ENCODE results near the gene CNTNAP1.

CNTNAP1 gene

DNA sequence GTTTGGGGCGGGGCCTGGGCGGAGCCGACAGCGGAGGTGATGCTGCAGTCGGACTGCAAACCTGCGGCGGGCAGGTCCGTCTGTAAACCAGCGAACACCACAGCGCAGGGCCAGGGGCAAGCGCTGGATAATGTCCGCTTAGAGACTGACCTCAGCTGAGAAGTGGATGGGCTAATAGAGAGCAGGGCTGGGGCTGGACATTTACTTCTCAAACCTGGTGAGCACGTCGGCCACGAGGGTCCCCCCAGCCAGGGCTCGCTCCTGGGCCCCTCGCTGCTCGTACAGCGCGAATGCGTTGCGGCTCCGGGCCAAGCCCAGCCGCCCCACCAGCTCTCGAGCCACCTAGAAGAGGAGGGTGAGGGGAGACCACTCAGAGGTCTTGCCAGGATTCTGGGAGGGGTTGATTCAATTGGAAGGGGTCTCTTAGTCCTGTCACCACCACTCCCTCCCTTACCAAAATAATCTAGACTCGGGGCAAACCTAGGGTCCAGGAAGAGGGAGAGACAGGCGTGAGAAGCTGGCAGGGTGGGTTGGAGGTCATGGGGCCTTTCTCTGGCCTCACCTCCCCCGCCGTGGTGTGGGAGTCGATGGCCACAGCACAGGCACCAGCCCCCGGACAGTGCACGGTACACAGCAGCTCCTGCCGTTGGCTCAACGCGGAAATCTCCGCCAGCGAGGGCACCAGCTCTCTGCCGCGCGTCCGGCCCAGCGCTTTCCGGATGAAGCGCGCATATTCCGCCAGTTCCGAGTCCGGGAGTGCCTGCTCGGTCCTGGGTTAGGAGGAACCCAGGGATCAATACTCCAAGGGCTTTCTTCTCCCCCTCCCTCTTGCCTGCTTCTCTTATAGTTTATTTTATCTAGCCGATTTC lies 11.3 kb upstream of the CNTNAP1 start:
- H3K4me3 ChIP-seq (ENCODE audit: low read depth, low read length): no peak overlapping the region
- TF ChIP-seq, protein P1, sequence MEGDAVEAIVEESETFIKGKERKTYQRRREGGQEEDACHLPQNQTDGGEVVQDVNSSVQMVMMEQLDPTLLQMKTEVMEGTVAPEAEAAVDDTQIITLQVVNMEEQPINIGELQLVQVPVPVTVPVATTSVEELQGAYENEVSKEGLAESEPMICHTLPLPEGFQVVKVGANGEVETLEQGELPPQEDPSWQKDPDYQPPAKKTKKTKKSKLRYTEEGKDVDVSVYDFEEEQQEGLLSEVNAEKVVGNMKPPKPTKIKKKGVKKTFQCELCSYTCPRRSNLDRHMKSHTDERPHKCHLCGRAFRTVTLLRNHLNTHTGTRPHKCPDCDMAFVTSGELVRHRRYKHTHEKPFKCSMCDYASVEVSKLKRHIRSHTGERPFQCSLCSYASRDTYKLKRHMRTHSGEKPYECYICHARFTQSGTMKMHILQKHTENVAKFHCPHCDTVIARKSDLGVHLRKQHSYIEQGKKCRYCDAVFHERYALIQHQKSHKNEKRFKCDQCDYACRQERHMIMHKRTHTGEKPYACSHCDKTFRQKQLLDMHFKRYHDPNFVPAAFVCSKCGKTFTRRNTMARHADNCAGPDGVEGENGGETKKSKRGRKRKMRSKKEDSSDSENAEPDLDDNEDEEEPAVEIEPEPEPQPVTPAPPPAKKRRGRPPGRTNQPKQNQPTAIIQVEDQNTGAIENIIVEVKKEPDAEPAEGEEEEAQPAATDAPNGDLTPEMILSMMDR (IDR thresholded peaks at IDR 0.05; ENCODE audit: insufficient read depth, low read depth, low read length, missing control alignments): no peak
- DNase-seq (ENCODE audit: low read depth): no peak

DNA sequence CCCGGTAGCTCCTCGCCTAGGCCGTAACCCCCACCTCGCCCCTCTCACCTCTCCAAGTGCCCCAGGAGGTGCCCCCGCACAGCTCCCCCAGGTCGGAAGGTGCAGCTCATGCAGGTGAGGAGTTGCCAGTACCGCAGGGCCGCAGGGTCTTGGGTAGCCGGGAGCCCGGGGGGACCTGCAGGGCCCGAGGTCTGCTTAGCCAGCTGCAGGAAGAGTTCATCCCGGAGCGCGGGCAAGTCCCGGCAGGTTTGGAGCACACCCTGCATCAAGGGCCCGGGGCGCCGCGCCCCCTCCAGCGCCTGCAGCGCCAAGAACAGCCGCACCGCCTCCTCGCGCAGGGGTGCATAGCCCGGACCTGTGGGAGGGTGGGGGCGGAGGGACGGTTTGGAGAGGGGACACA lies 10.3 kb upstream of the CNTNAP1 start:
- TF ChIP-seq, protein P1 (IDR thresholded peaks at IDR 0.05; ENCODE audit: insufficient read depth, low read depth, low read length, missing control alignments): no peak
- no peak overlapping the region for H3K4me3 ChIP-seq (ENCODE audit: low read depth, low read length)
- no peak for DNase-seq (ENCODE audit: low read depth)

GRCh38 chr17:42673266-42673884 lies 9.0 kb upstream of the CNTNAP1 start:
- DNase-seq (ENCODE audit: low read depth): no peak
- TF ChIP-seq, protein P1 (IDR thresholded peaks at IDR 0.05; ENCODE audit: insufficient read depth, low read depth, low read length, missing control alignments): no peak
- peak overlapping the region; percentile 96 for H3K4me3 ChIP-seq (ENCODE audit: low read depth, low read length)

GRCh38 chr17:42673885-42674754 lies 8.2 kb upstream of the CNTNAP1 start:
- DNase-seq (ENCODE audit: low read depth): peak; percentile 79
- H3K4me3 ChIP-seq (ENCODE audit: low read depth, low read length): peak overlapping the region; percentile 96
- TF ChIP-seq, protein P1 (IDR thresholded peaks at IDR 0.05; ENCODE audit: insufficient read depth, low read depth, low read length, missing control alignments): peak; percentile 77

DNA sequence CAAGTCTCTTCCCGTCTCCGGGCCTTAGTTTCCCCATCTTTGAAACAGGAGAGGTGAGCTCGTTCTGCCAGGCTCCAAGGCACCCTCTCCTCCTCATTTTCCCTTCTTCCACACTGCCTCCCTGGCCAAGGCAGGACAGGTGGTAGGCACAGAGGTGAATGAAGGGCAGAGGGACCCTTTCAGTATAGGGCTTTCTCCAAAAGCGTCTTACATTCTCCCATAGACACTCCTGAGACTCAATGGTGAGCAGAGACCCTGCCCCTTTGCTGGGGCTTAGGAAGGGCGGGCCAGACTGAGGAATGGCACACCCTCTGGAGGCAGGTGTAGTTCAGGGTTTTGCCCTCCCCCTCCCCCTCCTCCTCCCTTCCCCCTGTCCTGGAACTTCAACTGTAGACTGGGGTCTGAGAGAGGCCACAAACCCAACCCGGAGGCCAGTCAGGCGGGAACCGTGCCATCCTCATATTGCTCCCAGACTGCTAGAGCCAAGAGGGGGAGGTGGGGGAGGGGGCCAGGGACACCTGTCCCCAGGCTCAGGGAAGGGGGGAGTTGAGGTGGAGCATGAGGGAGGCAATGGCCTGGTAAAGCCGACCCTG lies 7.5 kb upstream of the CNTNAP1 start:
- DNase-seq (ENCODE audit: low read depth): peak; percentile 47
- TF ChIP-seq, protein P1 (IDR thresholded peaks at IDR 0.05; ENCODE audit: insufficient read depth, low read depth, low read length, missing control alignments): no peak
- H3K4me3 ChIP-seq (ENCODE audit: low read depth, low read length): peak overlapping the region; percentile 96

- DNase-seq (ENCODE audit: low read depth): peak; percentile 31
- TF ChIP-seq, protein P1 (IDR thresholded peaks at IDR 0.05; ENCODE audit: insufficient read depth, low read depth, low read length, missing control alignments): no peak
- peak overlapping the region; percentile 96 for H3K4me3 ChIP-seq (ENCODE audit: low read depth, low read length)
Measured at GRCh38 chr17:42675348-42675964, 6.9 kb upstream of the CNTNAP1 start.

Measured in GM12865 (cell line).